IMR-90 (cell line): ENCODE measurements around the gene PRPF8. TPM values are rescaled to one million over a fixed set of nuclear protein-coding genes. Genes with fewer than 3 reads are reported as not detected.

ENCODE experiments used
- ATAC-seq: fragments of 200-7000 bp; cut with Tn5 transposase; 2 replicates; pipeline ENCODE4 v1.9.1; 2020; ENCODE audit warnings: low read depth, mild to moderate bottlenecking, moderate library complexity
- BruUV-seq: library from RNA; stranded (reverse); fragments of 400-500 nt; replicated peaks from 2 replicates; lab custom pipeline; 2021; lab: Mats Ljungman, UMichigan
- CTCF ChIA-PET: fragments of 300-600 bp; formaldehyde crosslinking; extraction: SDS; loops from one replicate; lab custom pipeline; 2021; ENCODE audit warnings: antibody characterized with exemption; lab: Yijun Ruan, JAX
- POLR2A ChIA-PET: fragments of 300-600 bp; sonication (Branson Sonifier 250); formaldehyde crosslinking; loops from one replicate; lab custom pipeline; 2022; ENCODE audit warnings: antibody characterized with exemption; ENCODE audit not compliant: unreplicated experiment; lab: Charles Lee
- DNase-seq: peaks from one replicate; pipeline ENCODE4 v3.0.0; 2013
- H2AFZ ChIP-seq: replicated peaks from 2 replicates; pipeline ENCODE3; 2013; ENCODE audit warnings: low read length, mild to moderate bottlenecking; ENCODE audit not compliant: poor library complexity
- H2AK5ac ChIP-seq: 2 replicates; pipeline ENCODE4 v1.6.1; 2013; ENCODE audit warnings: low read depth, low read length, inconsistent platforms
- H2AK9ac ChIP-seq: replicated peaks from 2 replicates; pipeline ENCODE3; 2013; ENCODE audit warnings: mild to moderate bottlenecking, low read depth, low read length, moderate library complexity; ENCODE audit not compliant: poor library complexity
- H2BK120ac ChIP-seq: 2 replicates; pipeline ENCODE4 v1.6.1; 2013; ENCODE audit warnings: low read depth, low read length, inconsistent platforms
- H2BK15ac ChIP-seq: 3 replicates; pipeline ENCODE4 v1.6.1; 2013; ENCODE audit warnings: low read depth, low read length, inconsistent platforms
- H2BK20ac ChIP-seq: 2 replicates; pipeline ENCODE4 v1.6.1; 2013; ENCODE audit warnings: low read depth, mild to moderate bottlenecking, inconsistent platforms, low read length, moderate library complexity
- H2BK5ac ChIP-seq: 2 replicates; pipeline ENCODE4 v1.6.1; 2013; ENCODE audit warnings: mild to moderate bottlenecking, low read depth, low read length, inconsistent platforms; ENCODE audit not compliant: poor library complexity, severe bottlenecking
- H3K14ac ChIP-seq: replicated peaks from 2 replicates; pipeline ENCODE4 v1.6.1; 2013; ENCODE audit warnings: low read depth, low read length, inconsistent platforms
- H3K18ac ChIP-seq: 2 replicates; pipeline ENCODE4 v1.6.1; 2013; ENCODE audit warnings: low read depth, low read length, control low read depth
- H3K23ac ChIP-seq: 2 replicates; pipeline ENCODE4 v1.6.1; 2013; ENCODE audit warnings: low read depth, low read length, inconsistent platforms
- H3K27ac ChIP-seq: 2 replicates; pipeline ENCODE4 v1.5.1; 2013; ENCODE audit warnings: mild to moderate bottlenecking, control low read depth, low read length; ENCODE audit not compliant: insufficient read depth
- H3K27me3 ChIP-seq: 2 replicates; pipeline ENCODE4 v1.6.1; 2013; ENCODE audit warnings: low read length; ENCODE audit not compliant: control insufficient read depth, insufficient read depth
- H3K36me3 ChIP-seq: 2 replicates; pipeline ENCODE4 v1.6.1; 2013; ENCODE audit warnings: low read length, mixed read lengths; ENCODE audit not compliant: control insufficient read depth, insufficient read depth
- H3K4ac ChIP-seq: 2 replicates; pipeline ENCODE4 v1.6.1; 2013; ENCODE audit warnings: low read depth, low read length, inconsistent platforms
- H3K4me1 ChIP-seq: 2 replicates; pipeline ENCODE4 v1.6.1; 2013; ENCODE audit warnings: low read length, mixed read lengths; ENCODE audit not compliant: control insufficient read depth, insufficient read depth
- H3K4me2 ChIP-seq: 2 replicates; pipeline ENCODE4 v1.6.1; 2013; ENCODE audit warnings: low read depth, mild to moderate bottlenecking, control low read depth, low read length, moderate library complexity
- H3K4me3 ChIP-seq: 2 replicates; pipeline ENCODE4 v1.5.1; 2013; ENCODE audit warnings: low read depth, mild to moderate bottlenecking, control low read depth, low read length, moderate library complexity; ENCODE audit not compliant: insufficient read depth
- H3K56ac ChIP-seq: 2 replicates; pipeline ENCODE4 v1.6.1; 2013; ENCODE audit warnings: low read length, inconsistent platforms; ENCODE audit not compliant: insufficient read depth; ENCODE audit errors: extremely low read depth
- H3K79me1 ChIP-seq, 2 experiments: 2 replicates each; pipeline ENCODE4 v1.6.1; 2013; ENCODE audit warnings: low read length in 2 of 2, inconsistent platforms in 1 of 2, low read depth in 1 of 2
- H3K9ac ChIP-seq: 2 replicates; pipeline ENCODE4 v1.6.1; 2013; ENCODE audit warnings: low read depth, low read length, control low read depth
- H3K9me1 ChIP-seq: 2 replicates; pipeline ENCODE4 v1.6.1; 2013; ENCODE audit warnings: low read length, inconsistent platforms; ENCODE audit not compliant: insufficient read depth
- H3K9me3 ChIP-seq: 2 replicates; pipeline ENCODE4 v1.6.1; 2013; ENCODE audit warnings: low read length; ENCODE audit not compliant: control insufficient read depth, insufficient read depth
- H4K20me1 ChIP-seq: 2 replicates; pipeline ENCODE4 v1.6.1; 2013; ENCODE audit warnings: low read length, inconsistent platforms; ENCODE audit not compliant: insufficient read depth
- H4K5ac ChIP-seq: 2 replicates; pipeline ENCODE4 v1.6.1; 2013; ENCODE audit warnings: mild to moderate bottlenecking, low read depth, low read length, control low read depth
- H4K8ac ChIP-seq, 2 experiments: 2 replicates each; pipeline ENCODE4 v1.6.1; 2013; ENCODE audit warnings: low read depth in 2 of 2, low read length in 2 of 2, control low read depth in 1 of 2, inconsistent platforms in 1 of 2
- H4K91ac ChIP-seq: 2 replicates; pipeline ENCODE4 v1.6.1; 2013; ENCODE audit warnings: low read depth, low read length, inconsistent platforms; ENCODE audit not compliant: insufficient read depth
- FOS ChIP-seq: fragments of 150-350 bp; IDR thresholded peaks from 2 replicates; pipeline ENCODE4 v1.6.1; 2016; ENCODE audit warnings: low read depth, low read length
- POLR2A ChIP-seq: IDR thresholded peaks from 2 replicates; pipeline ENCODE4 v1.6.1; 2012; ENCODE audit warnings: mild to moderate bottlenecking, low read depth, low read length
- WGBS, 2 experiments: methylation state at CpG; one replicate each; pipeline versions ENCODE4 v1.1.5 to v1.1.7; 2013; ENCODE audit warnings: missing lambda C conversion rate in 2 of 2; ENCODE audit not compliant: insufficient read length in 1 of 2; ENCODE audit errors: extremely low coverage in 2 of 2; 5-methylcytosine and 5-hydroxymethylcytosine counted together
- dilution Hi-C: fragments of 300-500 bp; cut with HindIII; formaldehyde crosslinking; loops from one replicate; pipeline ENCODE4 v1.14.3; 2018; ENCODE audit warnings: low sequenced_read_pairs; ENCODE audit not compliant: unreplicated experiment
- in situ Hi-C: fragments of 300-500 bp; cut with MboI; formaldehyde crosslinking; loops from 3 replicates; pipeline ENCODE4 v1.14.3; 2019; ENCODE audit warnings: low sequenced_read_pairs, inconsistent platforms, mixed read lengths
- intact Hi-C: fragments of 100-400 bp; cut with micrococcal nuclease; formaldehyde crosslinking; loops from 2 replicates; pipeline ENCODE4 v1.10.0; 2022
- polyA plus RNA-seq, 3 experiments: library from polyadenylated mRNA; depleted of rRNA; stranded (reverse); fragments of >200 nt; gene quantifications; 2 replicates each; pipeline ENCODE4 v1.2.3, GENCODE V29; 2012; ENCODE audit warnings: low replicate concordance in 1 of 3
- total RNA-seq: library from RNA; depleted of rRNA; stranded (reverse); fragments of >200 nt; gene quantifications from 2 replicates; pipeline ENCODE4 v1.2.3, GENCODE V29; 2012

The PRPF8 gene
- total and polyA plus RNA-seq, 2 of the 4 experiments (the other 2 are of a cell fraction): 141 to 160 TPM

DNA sequence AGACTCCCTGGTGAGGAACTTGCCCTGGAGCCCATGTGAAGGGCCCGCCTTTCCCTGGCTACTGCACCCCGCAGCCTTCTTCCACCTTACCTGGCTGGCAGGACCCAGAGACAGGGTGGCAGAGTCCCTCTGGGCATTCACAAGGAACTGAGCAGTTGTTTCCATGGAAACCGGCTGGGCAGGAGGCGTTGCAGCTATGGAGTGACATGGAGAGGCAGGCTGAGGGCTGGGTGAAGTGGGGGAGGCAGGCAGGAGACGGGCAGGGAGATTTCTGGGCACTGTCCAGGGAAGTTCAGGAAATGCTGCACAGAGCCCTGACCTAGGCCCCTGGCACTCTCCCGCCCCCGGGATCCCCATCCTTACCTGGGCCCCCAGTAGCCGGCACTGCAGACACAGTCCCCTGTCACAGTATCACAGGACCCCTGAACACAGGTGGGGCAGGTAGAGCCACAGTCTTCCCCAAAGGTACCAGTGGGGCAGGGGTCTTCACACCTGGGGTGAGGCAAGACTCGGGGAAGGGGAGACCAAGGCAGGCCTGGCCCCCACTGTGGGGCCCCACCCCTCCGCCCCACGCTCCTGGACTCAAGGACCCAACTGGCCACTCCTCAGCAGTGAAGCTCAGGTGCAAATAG lies 45.0 kb downstream of the PRPF8 start:
- H4K91ac ChIP-seq: no peak overlapping the region
- H3K27ac ChIP-seq: no peak overlapping the region
- WGBS, 2 experiments: no CpG with 5 or more reads among the region's 11 CpGs
- H3K4me3 ChIP-seq: no peak overlapping the region
- no peak overlapping the region for H3K23ac ChIP-seq
- ChIA-PET CTCF (interaction anchor here (0.8 kb wide), 1 partner anchor 10 kb away, joined by 3 read pairs; no protein-coding TSS in a partner anchor), POLR2A (no interaction called here)
- dilution Hi-C loops (no loop called here), intact Hi-C loops (no loop called here), in situ Hi-C loops (no loop called here)
- no peaks in the 10 kb centered on the region for H3K36me3 ChIP-seq
- H3K18ac ChIP-seq: no peak overlapping the region
- no peak overlapping the region for H4K8ac ChIP-seq
- H4K20me1 ChIP-seq: 0 out of 2 replicates have a peak, but pooled peaks cover 3% of the 10 kb centered on the region
- no peak overlapping the region for H3K4ac ChIP-seq
- H2AK5ac ChIP-seq: no peak overlapping the region
- no peak overlapping the region for H3K14ac ChIP-seq
- H2BK5ac ChIP-seq: no peak overlapping the region
- H3K4me1 ChIP-seq: peaks cover 13% of the 10 kb centered on the region
- H2AFZ ChIP-seq: no peak overlapping the region
- no peak for DNase-seq
- H2BK120ac ChIP-seq: no peak overlapping the region
- 0 out of 2 replicates have a peak, but pooled peaks cover 6% of the 10 kb centered on the region for H3K9me1 ChIP-seq
- no peak overlapping the region for H2AK9ac ChIP-seq
- no peaks in the 10 kb centered on the region for H3K79me1 ChIP-seq
- H2BK20ac ChIP-seq: no peak overlapping the region
- ATAC-seq: no peak
- no peak overlapping the region for H3K4me2 ChIP-seq
- no peaks in the 10 kb centered on the region for H3K9me3 ChIP-seq
- no peak overlapping the region for H3K9ac ChIP-seq
- H4K5ac ChIP-seq: no peak overlapping the region
- BruUV-seq: no TSS peak
- no peaks in the 10 kb centered on the region; the same call in 1 of the 2 replicates for H3K27me3 ChIP-seq
- H3K56ac ChIP-seq: no peak overlapping the region
- no peak overlapping the region for H2BK15ac ChIP-seq
- TF ChIP-seq POLR2A (no peak), FOS (no peak)
